HCEC 1CT (cell line): Measurements from ENCODE around the gene DPYSL5.

Source experiments
- DNase-seq: peaks from one replicate; pipeline ENCODE4 v3.0.0-alpha.2; 2017

Gene DPYSL5

DNA sequence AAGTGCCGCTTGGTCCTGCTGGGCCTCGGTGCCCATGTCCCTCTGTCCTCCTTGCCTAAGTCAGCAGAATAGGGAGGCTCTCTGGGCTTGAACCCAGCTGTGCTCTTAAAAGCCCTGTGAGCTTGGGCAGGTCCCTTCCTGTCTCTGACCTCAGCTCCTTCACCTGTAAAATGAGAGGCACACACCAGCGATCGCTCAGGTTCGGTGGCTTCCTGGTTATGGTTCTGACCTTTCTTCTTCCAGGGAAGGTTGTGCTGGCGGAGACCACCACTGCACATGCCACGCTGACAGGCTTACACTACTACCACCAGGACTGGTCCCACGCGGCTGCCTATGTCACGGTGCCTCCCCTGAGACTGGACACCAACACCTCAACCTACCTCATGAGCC is 86.4 kb downstream of the DPYSL5 start:
- no peak for DNase-seq

- DNase-seq, result no peak
Measured at GRCh38 chr2:26934985-26935384, 87.1 kb downstream of the DPYSL5 start.

DNA sequence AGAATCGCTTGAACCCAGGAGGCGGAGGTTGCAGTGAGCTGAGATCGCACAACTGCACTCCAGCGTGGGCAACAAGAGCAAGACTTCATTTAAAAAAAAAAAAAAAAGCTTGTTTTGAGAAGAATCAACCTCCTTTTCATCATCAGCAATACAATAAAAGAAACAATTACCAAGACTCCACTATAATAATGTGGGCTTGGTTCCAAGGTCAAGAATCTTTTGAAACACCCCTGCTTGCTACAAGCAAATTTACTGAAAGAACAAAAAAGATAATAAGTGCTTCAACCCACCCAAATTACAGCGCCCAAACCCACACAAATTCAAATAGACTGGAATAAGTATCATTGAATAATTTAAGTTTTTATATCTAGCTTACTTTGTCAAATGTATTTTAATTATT is 88.9 kb downstream of the DPYSL5 start:
- DNase-seq, result no peak

- no peak for DNase-seq
Measured at GRCh38 chr2:26938399-26939118, 90.6 kb downstream of the DPYSL5 start.

- no peak for DNase-seq
Measured at GRCh38 chr2:26940001-26940400, 92.1 kb downstream of the DPYSL5 start.

DNA sequence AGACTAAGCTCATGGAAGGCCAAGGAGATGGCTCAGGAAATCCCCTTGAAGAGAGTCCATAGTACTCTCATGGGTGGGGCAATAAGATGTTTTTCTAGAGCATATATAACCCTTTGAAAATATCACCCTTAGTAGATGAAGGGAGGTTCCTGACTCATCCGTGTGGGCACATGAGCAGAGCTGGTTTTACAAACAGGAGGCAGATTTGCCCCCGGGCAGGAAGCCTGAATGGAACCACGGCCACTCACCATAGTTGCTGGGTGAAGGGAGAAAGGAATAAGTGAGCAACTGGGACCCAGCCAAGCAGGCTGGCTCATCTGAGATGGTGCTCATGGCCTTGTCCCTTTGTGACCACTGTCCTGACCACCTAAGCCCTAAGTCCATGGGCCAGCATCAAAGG is 93.6 kb downstream of the DPYSL5 start:
- DNase-seq, result no peak

DNA sequence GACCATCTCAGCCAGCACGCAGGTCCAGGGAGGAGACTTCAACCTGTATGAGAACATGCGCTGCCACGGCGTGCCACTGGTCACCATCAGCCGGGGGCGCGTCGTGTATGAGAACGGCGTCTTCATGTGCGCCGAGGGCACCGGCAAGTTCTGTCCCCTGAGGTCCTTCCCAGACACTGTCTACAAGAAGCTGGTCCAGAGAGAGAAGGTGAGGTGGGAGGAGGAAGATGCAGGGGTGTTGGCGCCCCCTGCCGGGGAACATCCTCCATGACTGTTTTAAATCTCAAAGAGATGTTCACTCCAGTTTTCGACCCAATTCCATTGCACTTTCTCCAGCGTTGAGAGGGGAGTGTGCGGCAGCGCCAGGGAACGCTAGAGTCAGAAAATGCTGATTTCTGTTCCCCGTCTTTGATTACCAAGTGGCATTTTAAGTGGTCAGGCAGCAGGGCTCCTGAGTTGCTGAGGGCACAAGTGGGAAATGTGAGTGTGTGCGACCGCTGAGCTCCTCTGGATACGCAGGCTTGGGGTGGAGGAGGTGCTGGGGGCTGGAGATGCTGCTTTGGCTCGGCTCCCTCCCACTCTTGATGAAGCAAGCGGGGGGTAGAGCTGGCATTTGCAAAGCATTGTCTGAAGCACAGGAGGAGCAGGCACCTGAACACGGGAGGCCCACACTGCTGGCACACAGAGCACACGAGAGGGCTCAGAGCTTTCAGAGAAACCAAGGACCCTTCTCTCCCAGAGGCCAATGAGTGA is 94.8 kb downstream of the DPYSL5 start:
- DNase-seq, result peak; percentile 37

DNA sequence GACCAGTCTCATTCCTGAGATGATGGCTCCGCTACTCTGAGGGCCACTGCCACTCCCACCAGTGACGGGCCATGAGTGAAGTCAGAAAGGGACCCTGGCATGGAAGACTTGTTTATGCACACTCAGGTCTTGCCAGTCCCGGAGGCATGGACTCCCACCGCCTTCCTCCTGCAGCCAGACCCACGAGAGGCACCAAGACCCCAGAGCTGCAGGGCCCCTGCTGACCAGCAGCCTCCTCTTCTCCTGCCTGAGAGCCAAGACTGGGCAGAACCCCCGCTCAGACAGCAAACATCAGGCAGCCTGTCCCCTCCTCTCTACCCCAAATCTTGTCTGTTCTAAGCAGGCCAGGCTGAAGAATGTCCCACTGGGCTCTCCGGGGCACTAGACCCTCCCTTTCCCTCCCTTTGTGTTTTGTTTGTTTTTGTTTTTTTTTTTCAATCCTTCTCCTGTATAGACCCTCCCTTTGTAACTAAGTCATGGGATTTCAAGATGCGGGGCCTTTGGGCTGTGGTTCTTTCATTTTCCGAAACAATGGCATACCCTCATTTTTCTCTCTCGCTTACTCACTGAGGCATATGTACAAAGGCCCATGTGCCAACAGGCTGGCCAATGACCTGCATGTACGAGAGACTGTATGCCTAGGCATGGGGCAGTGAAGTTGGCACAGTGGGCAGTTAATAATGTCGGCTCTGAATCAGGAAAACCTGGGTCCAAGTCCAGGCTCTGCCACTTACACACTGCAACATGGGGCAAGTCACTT is 98.2 kb downstream of the DPYSL5 start:
- no peak for DNase-seq

DNA sequence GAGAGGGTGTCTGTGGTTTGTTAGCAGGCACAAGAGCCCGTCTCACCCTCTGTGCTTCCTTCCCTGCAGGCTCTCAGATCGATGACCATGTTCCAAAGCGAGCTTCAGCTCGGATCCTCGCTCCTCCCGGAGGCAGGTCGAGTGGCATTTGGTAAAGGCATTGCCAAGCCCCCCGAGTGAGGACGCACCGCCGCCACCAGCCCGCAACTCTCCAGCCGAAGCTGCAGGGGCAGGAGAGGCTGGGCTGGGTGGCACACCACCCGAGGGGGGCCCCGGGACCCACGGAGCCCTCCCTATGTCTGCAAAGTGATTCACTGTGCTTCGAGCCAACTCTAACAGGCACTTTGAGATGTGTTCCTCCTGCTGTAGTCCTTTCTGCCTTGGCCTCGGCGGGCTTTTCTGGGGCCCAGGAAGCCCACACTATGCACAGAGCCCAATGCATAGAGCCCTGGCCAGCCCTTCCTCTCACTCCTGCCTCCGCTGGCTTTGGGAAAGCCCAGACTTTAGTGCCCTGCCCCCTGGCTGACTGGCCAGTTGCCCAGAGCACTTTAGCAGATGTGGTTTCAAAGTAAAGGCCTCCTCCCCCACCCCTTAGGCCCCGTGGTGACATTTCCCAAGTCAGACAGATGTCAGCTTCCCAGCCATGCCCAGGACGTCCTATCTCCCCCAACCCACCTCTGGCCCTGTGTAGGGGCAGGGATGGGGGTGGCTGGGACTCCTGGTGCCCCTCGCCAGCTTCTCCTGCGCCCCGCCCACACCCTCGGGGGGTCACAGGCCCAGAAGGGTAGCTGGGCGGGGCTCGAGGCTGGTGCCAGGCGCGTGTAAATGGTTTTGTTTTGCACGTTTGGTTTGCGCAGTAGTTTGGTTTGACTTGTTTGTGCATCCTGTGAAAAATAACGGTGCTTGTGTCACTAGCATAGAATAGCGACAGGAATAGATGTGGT is 99.2 kb downstream of the DPYSL5 start:
- DNase-seq, result peak; percentile 35

DNA sequence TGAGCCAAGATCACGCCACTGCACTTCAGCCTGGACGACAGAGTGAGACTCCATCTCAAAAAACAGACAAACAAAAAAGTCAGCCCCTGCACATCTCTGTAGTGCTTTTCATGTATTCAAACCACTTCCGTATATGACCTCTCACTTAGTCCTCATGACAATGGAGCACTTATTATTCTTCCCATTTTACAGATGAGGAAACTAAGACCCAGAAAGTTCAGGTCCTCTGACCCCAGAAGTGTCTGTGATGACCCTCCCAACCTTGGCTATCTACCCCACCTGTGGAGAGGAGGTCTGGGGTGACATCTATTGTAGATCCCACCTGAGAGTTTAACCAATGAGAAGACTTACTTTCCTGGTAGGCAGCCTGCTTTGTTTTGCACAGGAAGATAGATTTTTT is 100.9 kb downstream of the DPYSL5 start:
- no peak for DNase-seq

- no peak for DNase-seq
Measured at GRCh38 chr2:26950246-26950645, 102.3 kb downstream of the DPYSL5 start.

- no peak for DNase-seq
Measured at GRCh38 chr2:26951236-26951635, 103.3 kb downstream of the DPYSL5 start.

DNA sequence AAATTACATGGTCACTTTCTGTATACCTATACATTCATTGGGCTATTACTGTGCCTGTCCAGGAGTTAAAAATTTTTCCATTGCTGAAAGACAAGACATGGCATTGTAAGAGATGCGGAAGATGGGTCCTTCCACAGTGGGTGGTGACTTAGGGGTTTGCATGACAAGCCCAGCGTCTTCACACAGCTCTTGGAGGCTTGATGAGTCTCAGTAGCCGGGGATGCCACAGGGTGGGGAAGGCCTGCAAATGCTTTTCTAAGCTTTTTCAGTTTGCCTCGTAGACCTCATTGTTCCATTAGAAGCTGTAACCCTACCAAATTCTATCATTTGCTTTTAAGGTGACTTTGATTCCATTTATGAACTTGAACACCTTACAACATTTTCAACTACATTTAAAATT is 104.4 kb downstream of the DPYSL5 start:
- DNase-seq, result no peak

DNA sequence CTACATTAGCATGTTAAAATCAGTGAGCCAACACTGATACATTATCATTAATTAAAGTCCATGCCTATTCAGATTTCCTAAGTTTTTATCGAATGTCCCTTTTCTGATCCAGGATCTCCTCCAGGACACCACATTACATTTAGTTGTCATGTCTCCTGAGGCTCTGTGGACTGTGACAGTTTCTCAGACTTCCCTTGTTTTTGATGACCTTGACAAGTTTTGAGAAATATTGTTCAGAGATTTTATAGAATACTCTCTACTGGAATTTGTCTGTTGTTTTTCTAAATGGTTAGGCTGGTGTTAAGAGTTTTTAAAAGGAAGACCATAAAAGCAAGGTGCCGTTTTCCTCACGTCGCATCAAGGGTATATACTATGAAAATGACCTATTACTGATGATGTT is 106.2 kb downstream of the DPYSL5 start:
- DNase-seq, result no peak

GRCh38 chr2:26957041-26957440 is 109.1 kb downstream of the DPYSL5 start:
- no peak for DNase-seq

GRCh38 chr2:26957534-26957933 is 109.6 kb downstream of the DPYSL5 start:
- no peak for DNase-seq

- DNase-seq, result no peak
Measured at GRCh38 chr2:26959331-26959730, 111.4 kb downstream of the DPYSL5 start.

DNA sequence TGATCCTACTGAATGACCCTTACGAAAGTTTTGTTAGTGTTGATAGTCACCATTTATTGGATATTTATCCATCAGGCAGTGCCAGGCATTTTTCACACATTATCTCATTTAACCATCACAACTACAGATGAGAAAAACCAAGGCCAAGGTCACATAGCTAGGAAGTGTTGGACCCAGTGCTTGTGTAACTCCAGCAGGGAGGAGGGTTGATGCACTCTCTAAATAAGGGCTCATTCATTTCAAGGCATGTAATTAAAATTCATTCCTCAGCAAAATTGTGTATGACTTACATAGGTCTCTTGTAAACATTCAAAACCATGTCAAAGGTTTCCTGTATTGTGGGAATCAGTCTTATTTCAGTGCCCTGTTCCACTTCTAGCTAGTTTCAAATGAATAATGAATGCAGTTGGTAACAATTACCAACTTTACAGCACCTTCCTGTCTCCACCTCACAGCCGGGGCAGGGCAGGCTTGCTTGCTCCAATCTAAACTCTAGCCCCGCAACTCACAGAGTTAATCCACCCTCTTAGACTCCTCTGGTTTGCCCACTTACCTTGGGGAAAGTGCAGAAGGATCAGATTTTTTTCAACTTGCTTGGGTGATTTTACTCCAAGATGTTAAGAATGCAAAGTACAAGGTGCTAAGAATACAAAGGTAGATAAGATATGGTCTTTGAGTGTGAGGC is 116.7 kb downstream of the DPYSL5 start:
- no peak for DNase-seq

DNA sequence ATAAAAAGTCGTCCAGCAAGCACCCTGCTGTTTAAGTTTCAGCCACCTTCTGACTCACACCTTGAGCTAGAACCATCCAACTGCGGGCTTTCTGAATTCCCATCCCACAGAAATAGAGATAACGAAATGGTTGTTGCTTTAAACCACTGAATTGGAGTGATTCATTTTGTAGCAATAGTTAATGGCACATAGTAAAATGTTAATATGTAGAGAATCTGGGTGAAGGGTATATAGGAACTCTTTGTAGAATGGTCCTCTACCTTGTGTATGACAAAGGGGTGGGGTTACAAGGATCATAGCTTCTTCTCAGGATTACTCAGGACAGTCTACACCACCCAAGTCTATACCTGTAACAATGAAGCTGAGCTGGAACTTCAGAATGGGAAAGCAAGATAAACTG is 120.1 kb downstream of the DPYSL5 start:
- no peak for DNase-seq

DNA sequence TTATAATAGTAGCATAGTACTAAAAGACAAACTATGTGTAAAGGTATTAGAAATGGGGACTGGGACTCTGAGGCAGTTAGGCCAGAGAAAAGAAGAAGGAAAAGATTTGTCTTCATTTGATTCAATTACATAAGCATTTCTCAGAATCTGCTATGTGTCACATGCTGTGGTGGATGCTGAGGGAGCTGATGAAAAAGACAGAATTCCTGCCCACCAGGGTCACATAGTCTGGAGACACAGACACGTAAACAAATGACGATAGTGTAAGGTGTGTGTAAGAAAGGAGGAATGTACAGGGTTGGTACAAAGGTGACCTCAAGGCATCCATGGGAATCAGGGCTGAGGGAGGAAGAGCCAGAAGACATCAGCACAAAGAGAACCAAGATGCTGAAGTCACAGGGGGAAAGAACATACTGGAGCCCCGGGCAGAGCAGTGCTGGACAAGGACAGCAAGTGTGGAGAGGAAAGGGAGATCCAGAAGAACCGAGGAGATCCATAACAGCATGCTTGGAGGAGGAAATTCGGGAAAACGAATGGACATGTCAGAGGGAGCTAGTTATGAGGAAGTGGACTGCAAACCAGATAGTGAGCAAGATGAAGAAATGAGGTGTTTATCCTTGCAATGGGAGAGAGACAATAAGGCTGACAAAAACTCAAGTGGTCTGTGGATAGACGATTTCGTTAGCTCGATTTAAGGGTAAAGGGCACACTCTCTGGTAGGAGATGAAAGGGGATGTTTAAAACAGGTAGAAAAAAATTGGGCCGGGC is 121.3 kb downstream of the DPYSL5 start:
- DNase-seq, result no peak

DNA sequence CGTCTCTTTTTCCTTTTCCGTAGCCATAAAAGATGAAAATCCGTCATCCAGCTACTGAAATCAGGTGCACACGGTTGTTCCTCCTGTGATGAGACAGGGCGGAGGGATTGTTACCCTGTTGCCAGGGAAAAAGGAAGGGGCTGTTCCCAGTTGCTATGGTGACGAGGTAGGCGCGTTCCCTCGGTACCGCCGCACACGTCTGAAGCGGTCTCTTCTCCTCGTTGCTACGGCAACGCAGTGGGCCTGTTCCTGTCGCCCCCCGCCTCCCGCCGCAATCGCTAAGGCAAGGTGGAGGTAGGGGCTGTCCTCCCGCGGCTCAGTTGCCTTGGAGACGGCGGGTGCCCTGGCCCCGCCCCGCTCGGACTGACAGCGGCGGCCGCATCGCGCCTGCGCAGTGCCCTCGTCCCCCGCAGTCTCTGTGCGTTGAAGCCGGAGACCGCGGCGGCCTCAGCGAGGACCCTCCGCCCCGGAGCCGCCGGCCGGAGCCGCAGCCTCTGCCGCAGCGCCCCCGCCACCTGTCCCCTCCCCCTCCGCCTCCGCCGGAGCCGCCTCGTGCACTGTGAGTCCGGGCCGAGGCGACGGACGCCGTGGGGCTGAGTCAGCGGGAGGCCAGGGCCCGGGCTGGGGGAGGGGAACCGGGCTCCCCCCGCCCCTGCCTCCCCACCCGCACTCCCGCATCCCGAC is 122.5 kb downstream of the DPYSL5 start, which contains the start of gene MAPRE3:
Gene MAPRE3, plus strand, starts transcription at position 394 of the 684 bp plus-strand sequence. CDS start 51,582 bp downstream, outside the sequence.
- peak; percentile 44 for DNase-seq
